ENCODE measurements around the gene ARHGEF35.
A peak's percentile ranks its signal among the peaks of the same experiment; 100 is the strongest.
"Not testable (repeated sequence)": the region's sequence is repeated elsewhere in the genome, so short reads cannot be mapped to it uniquely, and the experiment has no call there.

ARHGEF35 gene

DNA sequence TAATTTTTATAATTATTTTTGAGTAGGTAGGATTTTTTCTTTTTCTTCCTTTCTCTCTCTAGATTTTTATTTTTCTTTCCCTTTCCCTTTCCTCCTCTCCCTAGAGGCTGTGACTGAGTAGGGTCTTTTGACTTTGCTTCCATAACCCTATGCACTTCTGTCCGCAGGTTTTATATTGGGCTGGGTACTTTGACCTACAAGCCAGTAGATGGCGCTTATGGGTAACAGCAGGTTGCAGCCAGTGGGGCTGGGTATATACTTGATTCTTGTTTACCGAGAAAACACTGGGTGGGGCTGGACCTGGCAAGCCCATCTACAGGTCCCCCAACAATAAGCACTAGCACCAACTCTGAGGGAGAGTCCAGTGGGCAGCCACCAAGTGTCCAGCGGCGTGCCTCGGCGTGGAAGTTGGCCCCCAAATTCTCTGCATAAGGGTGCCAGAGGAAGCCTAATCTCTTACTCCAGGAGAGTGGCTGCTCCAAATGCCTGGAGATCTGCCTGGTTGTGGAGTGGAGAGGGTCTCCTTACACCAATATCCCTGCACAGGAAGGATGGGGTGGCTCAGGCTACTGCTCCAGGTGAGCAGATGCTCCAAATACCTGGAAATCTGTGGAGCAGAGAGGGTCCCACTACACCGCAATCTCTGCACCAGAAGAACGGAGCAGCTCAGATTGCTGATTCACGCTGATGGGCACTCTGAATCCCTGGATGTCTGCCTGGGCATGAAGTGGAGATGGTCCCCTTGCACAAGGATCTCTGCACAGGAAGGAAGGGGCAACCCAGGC, 17.1 kb downstream of the ARHGEF35 start:
- DNase-seq = peak; percentile 15 to 28

DNA sequence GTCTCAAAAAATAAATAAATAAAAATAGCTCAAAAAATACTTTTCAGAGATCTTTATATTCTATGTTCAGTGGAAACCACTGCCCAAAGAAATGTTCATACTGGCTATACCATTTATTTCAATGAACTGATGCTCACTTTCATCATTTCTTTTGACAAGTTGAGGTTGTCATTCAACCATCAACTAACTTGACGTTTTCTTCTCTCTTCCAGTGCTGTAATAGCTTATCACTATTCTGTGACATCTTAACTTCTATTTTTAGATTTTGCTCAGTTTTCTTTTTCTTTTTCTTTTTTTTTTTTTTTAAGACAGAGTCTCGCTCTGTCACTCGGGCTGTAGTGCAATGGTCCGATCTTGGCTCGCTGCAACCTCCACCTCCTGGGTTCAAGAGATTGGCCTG, 21.0 kb downstream of the ARHGEF35 start:
- DNase-seq = no peak

DNA sequence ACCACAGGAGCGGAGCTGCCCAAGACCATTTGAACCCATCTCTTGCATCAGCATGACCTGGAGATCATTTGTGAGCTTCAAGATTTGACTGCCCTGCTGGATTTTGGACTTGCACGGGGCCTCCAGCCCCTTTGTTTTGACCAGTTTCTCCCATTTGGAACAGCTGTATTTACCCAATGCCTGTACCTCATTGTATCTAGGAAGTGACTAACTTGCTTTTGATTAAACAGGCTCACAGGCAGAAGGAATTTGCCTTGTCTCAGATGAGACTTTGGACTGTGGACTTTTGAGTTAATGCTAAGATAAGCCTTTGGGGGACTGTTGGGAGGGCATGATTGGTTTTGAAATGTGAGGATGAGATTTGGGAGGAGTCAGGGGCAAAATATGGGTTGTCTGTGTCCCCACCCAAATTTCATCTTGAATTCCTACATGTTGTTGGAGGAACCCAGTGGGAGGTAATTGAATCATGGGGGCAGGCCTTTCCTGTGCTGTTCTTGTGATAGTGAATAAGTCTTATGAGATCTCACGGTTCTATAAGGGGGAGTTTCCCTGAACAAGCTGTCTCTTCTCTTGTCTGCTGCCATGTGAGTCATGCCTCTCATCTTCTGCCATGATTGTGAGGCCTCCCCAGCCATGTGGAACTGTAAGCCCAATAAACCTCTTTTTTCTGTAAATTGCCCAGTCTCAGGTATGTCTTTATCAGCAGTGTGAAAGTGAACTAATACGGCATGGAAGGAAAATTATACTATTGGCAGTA, 23.9 kb downstream of the ARHGEF35 start:
- not testable (repeated sequence) for DNase-seq

DNA sequence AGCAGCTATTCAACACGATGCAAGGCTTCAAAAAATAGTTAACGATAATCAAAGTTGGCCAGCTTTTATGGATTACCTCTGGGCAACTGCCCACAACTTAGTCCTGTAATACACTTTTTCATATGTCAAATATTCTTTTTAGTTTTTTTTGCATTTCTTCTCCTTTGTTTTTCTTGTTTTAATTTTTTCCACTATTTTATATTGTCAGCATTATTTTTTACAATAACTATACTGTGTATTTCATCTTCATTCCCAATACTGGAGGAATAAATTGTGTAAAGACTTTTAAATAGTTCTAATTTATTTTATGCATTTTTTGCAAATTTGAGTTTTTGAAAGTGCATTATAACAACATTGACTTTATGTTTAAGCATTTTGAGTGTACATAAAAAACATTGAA, 30.8 kb downstream of the ARHGEF35 start:
- no peak for DNase-seq

DNA sequence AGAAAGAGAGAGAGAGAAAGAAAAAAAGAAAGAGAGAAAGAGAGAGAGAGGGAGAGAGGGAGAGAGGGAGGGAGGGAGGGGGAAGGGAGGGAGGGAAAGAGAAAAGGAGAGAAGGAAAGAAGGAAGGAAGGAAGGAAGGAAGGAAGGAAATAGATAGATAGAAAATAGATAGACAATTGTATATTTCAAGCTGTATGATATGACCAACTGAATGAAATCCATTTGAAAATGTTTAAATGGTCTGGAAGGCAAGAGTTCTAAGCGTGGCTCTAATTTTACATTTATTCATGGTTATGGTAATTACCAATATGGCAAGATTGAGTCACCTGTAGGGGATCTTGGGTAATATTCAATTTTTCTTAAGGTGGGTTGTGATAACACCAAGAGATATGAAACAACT, 36.8 kb downstream of the ARHGEF35 start:
- no peak for DNase-seq

DNA sequence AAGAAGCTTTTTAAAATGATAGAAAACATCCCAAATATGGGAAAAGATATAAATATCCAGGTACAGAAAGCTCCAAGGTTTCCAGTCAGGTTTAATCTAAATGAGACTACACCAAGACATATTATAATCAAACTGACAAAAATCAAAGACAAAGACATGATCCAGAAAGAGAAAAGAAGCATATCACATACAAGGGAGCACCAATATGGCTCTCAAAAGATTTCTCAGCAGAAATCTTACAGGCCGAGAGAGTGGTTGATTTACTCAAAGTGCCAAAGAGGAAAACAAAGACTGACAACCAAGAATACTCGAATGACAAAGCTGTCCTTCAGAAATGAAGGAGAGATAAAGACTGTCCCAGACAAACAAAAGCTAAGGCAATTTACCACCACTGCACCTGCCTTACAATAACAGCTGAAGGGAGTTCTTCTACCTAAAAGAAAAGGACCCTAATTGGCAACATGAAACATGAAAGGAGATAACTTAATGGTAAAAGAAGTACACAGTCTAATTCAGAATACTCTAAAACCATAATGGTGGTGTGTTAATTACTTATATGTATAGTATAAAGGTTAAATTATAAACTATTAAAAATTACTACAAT, 47.3 kb downstream of the ARHGEF35 start:
- DNase-seq = no peak

DNA sequence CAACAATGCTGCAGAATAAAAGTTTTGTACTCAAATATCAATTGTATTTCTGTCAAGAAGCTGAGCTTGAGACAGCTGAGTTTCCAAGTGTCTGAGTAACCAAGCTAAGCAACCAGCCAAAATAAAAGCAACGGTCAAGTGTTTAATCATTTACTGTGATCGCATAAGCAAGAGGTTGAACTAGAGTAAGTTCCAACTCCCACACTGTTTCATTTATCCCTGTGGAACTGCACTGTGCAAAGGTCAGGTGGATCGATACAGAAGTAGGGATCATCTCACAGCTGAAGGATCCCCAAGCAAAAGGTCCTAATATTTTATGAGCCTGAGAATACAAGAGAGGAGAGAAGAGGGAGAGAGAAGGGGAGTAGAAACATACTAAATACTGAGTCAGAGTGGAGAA, 51.2 kb downstream of the ARHGEF35 start:
- no peak for DNase-seq

DNA sequence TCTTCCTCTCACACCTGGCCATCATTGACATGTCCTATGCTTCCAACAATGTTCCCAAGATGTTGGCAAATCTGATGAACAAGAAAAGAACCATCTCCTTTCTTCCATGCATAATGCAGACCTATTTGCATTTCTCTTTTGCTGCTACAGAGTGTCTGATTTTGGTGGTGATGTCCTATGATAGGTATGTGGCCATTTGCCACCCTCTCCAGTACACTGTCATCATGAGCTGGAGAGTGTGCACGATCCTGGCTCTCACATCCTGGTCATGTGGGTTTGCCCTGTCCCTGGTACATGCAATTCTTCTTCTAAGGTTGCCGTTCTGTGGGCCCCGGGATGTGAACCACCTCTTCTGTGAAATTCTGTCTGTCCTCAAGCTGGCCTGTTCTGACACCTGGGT, 53.4 kb downstream of the ARHGEF35 start:
- no peak for DNase-seq

DNA sequence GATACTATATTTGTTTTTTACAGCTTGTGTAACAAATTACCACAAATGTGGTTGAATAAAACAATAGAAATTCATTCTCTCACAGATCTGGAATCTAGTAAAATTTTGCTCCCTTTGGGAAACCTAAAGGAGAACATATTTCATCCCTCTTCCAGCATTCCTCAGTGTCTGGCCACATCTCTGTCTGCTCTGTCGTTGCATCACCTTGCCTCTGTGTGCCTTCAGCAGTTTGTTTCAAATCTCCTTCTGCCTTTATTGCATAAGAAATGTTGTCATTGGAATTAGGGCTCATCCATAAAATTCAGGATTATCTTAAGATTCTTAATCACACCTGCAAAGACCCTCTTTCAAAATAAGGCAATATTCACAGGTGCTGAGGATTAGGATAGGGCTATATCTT, 58.1 kb downstream of the ARHGEF35 start:
- no peak for DNase-seq
